Natural killer cell (primary cell): Measurements from ENCODE around the gene GRPEL2. TPM values are rescaled to one million over a fixed set of nuclear protein-coding genes. Genes with fewer than 3 reads are reported as not detected.

ENCODE experiments used
- ATAC-seq, 3 donors: fragments of 150-1000 bp in 2 of 3; fragments of 200-7000 bp in 1 of 3; cut with Tn5 transposase; 1 replicate in 1 of 3; 2 replicates in 2 of 3; pipeline ENCODE4 v1.10.0; 2021; ENCODE audit warnings: mild to moderate bottlenecking in 2 of 3, moderate library complexity in 2 of 3
- DNase-seq, 2 donors: peaks; one replicate each; pipeline versions ENCODE4 v3.0.0 to v3.0.0-alpha.2; 2013 to 2021; ENCODE audit warnings: mixed read lengths in 1 of 2
- H3K27ac ChIP-seq: one replicate; pipeline ENCODE4 v1.5.1; 2013; ENCODE audit warnings: mild to moderate bottlenecking, low read length
- H3K27me3 ChIP-seq: one replicate; pipeline ENCODE4 v1.6.1; 2013; ENCODE audit warnings: low read length; ENCODE audit not compliant: control insufficient read depth, insufficient read depth
- H3K36me3 ChIP-seq: one replicate; pipeline ENCODE4 v1.6.1; 2013; ENCODE audit warnings: low read length; ENCODE audit not compliant: control insufficient read depth, insufficient read depth
- H3K4me1 ChIP-seq: one replicate; pipeline ENCODE4 v1.6.1; 2013; ENCODE audit warnings: low read length; ENCODE audit not compliant: control insufficient read depth, insufficient read depth
- H3K4me3 ChIP-seq: one replicate; pipeline ENCODE4 v1.5.1; 2013; ENCODE audit warnings: low read length
- H3K9me3 ChIP-seq: one replicate; pipeline ENCODE4 v1.6.1; 2013; ENCODE audit warnings: low read length; ENCODE audit not compliant: control insufficient read depth, insufficient read depth
- H3K27ac Mint-ChIP-seq, 2 donors: one replicate each; pipeline ENCODE4 v1.8.0; 2022; ENCODE audit warnings: mild to moderate bottlenecking in 2 of 2, mixed read lengths in 2 of 2, moderate library complexity in 1 of 2
- H3K27me3 Mint-ChIP-seq, 2 donors: one replicate each; pipeline ENCODE4 v1.8.0; 2022; ENCODE audit warnings: low read depth in 2 of 2, mixed read lengths in 2 of 2
- H3K36me3 Mint-ChIP-seq: one replicate; pipeline ENCODE4 v1.8.0; 2022; ENCODE audit warnings: mixed read lengths
- H3K4me1 Mint-ChIP-seq, 2 donors: one replicate each; pipeline ENCODE4 v1.8.0; 2022; ENCODE audit warnings: mixed read lengths in 2 of 2
- H3K4me3 Mint-ChIP-seq: one replicate; pipeline ENCODE4 v1.8.0; 2022; ENCODE audit warnings: mild to moderate bottlenecking, moderate library complexity, mixed read lengths
- H3K9me3 Mint-ChIP-seq, 2 donors: one replicate each; pipeline ENCODE4 v1.8.0; 2022; ENCODE audit warnings: mixed read lengths in 2 of 2
- WGBS: methylation state at CpG from one replicate; pipeline ENCODE4 v1.1.7; 2013; ENCODE audit warnings: missing lambda C conversion rate; ENCODE audit not compliant: insufficient coverage; 5-methylcytosine and 5-hydroxymethylcytosine counted together
- intact Hi-C: fragments of 100-400 bp; cut with micrococcal nuclease; formaldehyde crosslinking; loops from one replicate; pipeline ENCODE4 v1.14.2; 2022
- total RNA-seq, 4 donors: library from RNA; stranded (reverse); fragments of 120-200 nt in 1 of 4; gene quantifications; one replicate each; pipeline versions ENCODE4 v1.2.3 to v1.2.4, GENCODE V29; 2013 to 2022
- TF ChIP-seq, protein P1 (sequence below): fragments of 200-600 bp; IDR thresholded peaks from one replicate; pipeline ENCODE4 v1.8.0; 2022; ENCODE audit warnings: antibody characterized with exemption

Gene GRPEL2
- total RNA-seq, 3 donors from 2014 or later (not counting 1 experiment from before 2014, with no cell fraction given), result 5.6 to 12.9 (median 6.8) TPM

DNA sequence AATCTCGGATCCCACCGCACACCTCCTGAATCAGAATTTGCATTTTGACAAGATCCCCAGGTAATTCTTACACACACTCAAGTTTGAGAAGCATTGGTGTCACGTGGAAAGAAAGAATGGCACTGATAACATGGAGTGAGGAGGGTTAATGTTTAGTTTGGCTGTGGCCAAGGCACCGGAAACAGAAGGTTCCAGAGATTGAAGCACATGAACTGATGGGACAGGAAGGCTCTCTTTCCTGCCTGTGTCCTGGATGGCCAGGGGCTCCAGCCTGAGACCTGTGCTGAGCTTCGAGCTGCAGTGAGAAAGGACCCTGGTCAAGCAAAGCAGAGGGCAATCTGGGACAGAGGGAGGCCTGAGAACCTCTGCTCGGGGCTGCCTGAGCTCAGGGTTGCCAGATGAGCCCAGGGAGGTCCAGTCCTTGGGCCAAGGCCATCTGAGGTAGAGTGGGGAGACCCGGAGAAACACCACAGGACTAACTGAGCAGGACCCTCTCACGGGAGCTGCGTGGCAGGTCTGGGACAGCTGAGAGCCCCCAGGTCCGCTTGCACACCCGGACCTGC, 46.4 kb upstream of the GRPEL2 start:
- no peaks in the 10 kb centered on the region for H3K36me3 Mint-ChIP-seq
- Histone ChIP-seq H3K4me1 (no peaks in the 10 kb centered on the region), H3K4me3 (no peak overlapping the region), H3K9me3 (no peaks in the 10 kb centered on the region), H3K27ac (no peak overlapping the region), H3K36me3 (no peaks in the 10 kb centered on the region), H3K27me3 (no peaks in the 10 kb centered on the region)
- TF ChIP-seq, protein P1, sequence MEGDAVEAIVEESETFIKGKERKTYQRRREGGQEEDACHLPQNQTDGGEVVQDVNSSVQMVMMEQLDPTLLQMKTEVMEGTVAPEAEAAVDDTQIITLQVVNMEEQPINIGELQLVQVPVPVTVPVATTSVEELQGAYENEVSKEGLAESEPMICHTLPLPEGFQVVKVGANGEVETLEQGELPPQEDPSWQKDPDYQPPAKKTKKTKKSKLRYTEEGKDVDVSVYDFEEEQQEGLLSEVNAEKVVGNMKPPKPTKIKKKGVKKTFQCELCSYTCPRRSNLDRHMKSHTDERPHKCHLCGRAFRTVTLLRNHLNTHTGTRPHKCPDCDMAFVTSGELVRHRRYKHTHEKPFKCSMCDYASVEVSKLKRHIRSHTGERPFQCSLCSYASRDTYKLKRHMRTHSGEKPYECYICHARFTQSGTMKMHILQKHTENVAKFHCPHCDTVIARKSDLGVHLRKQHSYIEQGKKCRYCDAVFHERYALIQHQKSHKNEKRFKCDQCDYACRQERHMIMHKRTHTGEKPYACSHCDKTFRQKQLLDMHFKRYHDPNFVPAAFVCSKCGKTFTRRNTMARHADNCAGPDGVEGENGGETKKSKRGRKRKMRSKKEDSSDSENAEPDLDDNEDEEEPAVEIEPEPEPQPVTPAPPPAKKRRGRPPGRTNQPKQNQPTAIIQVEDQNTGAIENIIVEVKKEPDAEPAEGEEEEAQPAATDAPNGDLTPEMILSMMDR, result no peak
- DNase-seq (no peak), ATAC-seq (no peak)
- H3K9me3 Mint-ChIP-seq, result no peaks in the 10 kb centered on the region
- 17% methylated on average over 11 of the region's 11 CpGs for WGBS
- intact Hi-C loops, result no loop called here
- H3K27ac Mint-ChIP-seq, result no peak overlapping the region
- H3K4me3 Mint-ChIP-seq, result no peak overlapping the region
- H3K27me3 Mint-ChIP-seq, result peaks cover 8 to 16% of the 10 kb centered on the region in 2 donors
- H3K4me1 Mint-ChIP-seq, result no peaks in the 10 kb centered on the region

DNA sequence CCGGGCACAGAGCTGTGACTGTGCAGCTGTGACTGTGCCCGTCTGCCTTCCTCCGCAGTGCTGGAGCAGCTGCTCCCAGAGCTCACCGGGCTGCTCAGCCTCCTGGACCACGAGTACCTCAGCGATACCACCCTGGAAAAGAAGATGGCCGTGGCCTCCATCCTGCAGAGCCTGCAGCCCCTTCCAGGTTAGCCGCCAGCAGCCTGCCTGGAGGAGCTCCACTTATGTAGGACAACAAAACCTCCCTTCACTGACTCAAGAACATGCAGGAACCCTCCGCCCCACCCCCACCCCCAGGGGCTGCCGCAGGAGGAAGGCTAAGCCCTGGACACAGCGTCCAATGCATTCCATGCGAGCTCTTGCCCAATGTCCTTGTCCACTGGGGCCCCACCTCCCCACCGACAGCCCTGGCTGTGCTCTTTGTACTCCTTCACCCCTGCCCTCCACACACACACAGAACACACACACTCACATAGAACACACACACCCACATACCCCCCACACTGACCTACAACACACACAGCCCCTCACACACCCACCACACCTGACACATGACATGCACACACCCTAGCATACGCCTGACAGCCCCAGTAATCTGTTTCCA, 45.7 kb upstream of the GRPEL2 start:
- H3K4me3 Mint-ChIP-seq, result no peak overlapping the region
- H3K4me1 Mint-ChIP-seq, result no peaks in the 10 kb centered on the region
- no peaks in the 10 kb centered on the region for H3K9me3 Mint-ChIP-seq
- WGBS, result 30% methylated on average over 14 of the region's 14 CpGs
- no peaks in the 10 kb centered on the region for H3K4me1 ChIP-seq
- TF ChIP-seq, protein P1, result no peak
- H3K36me3 ChIP-seq, result no peaks in the 10 kb centered on the region
- no peak overlapping the region for H3K27ac Mint-ChIP-seq
- H3K36me3 Mint-ChIP-seq, result no peaks in the 10 kb centered on the region
- no peaks in the 10 kb centered on the region for H3K9me3 ChIP-seq
- no peaks in the 10 kb centered on the region for H3K27me3 ChIP-seq
- no peak overlapping the region for H3K27ac ChIP-seq
- ATAC-seq (no peak), DNase-seq (no peak)
- peaks cover 8 to 16% of the 10 kb centered on the region in 2 donors for H3K27me3 Mint-ChIP-seq
- intact Hi-C loops, result no loop called here
- H3K4me3 ChIP-seq, result no peak overlapping the region

DNA sequence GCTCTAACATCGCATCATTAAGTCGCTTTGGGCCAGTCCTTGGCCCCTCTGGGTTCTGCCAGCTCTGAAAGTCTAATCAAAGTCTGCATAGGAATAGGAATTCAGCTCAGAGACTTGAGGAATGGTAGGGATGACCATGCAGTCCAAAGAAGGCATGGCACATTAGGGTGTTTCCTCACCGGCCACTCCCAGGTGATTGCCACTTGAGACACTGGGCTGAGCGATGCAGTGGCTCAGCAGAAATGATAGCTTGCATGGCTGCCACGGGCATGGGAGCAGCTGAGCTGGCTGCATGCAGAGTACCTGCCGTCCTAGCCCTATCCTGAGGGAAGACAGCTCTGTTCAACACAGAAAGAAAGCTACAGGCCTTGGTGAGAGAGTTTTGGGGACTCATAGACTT, 44.9 kb upstream of the GRPEL2 start:
- H3K9me3 ChIP-seq, result no peaks in the 10 kb centered on the region
- no peaks in the 10 kb centered on the region for H3K36me3 ChIP-seq
- no peak overlapping the region for H3K27ac Mint-ChIP-seq
- no peaks in the 10 kb centered on the region for H3K27me3 ChIP-seq
- H3K9me3 Mint-ChIP-seq, result no peaks in the 10 kb centered on the region
- ATAC-seq (no peak), DNase-seq (no peak)
- no peaks in the 10 kb centered on the region for H3K4me1 Mint-ChIP-seq
- TF ChIP-seq, protein P1, result no peak
- H3K4me3 Mint-ChIP-seq, result no peak overlapping the region
- no peaks in the 10 kb centered on the region for H3K4me1 ChIP-seq
- intact Hi-C loops, result no loop called here
- no peaks in the 10 kb centered on the region for H3K36me3 Mint-ChIP-seq
- WGBS, result 91% methylated on average over 6 of the region's 6 CpGs
- H3K4me3 ChIP-seq, result no peak overlapping the region
- H3K27ac ChIP-seq, result no peak overlapping the region
- H3K27me3 Mint-ChIP-seq, result peaks cover 5 to 11% of the 10 kb centered on the region in 2 donors
